ENCODE data around the gene S1PR3. TPM values are rescaled to one million over a fixed set of nuclear protein-coding genes. Genes with fewer than 3 reads are reported as not detected.

The S1PR3 gene
- total RNA-seq, 1 experiment from 2014 or later = 23.3 TPM

DNA sequence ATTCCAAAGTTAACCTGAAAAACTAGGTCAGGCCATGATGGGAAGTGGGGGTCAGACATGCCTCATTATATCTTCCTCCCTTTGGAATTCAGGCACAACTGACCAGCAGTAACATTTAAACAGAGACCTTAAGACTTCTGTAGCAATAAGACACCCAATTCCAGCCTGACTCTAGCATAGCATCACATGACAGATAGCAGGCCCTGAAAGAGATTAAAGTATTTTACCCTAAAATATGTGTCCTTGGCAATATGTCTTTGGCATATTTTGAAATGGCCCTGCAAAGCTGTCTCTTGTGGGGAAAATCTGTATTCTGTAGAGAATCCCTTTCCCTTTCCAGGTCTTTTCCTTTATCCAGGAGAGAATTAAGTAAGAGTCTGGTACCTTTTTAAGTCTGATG is 34.3 kb downstream of the S1PR3 start:
- Histone ChIP-seq H3F3A (ENCODE audit: insufficient read depth, low read depth) (peaks cover 31% of the 10 kb centered on the region), H2AFZ (no peak overlapping the region), H3K4me1 (replicated peaks; ENCODE audit: insufficient read depth) (peaks cover 33% of the 10 kb centered on the region), H3K27me3 (ENCODE audit: insufficient read depth, low read depth) (no peaks in the 10 kb centered on the region), H3K4me2 (no peak overlapping the region), H3K79me2 (ENCODE audit: low read depth) (no peaks in the 10 kb centered on the region), H3K27ac (no peak overlapping the region), H3K4me3 (no peak overlapping the region), H3K9me2 (ENCODE audit: insufficient read depth) (no peaks in the 10 kb centered on the region), H3K36me3 (ENCODE audit: low read depth) (no peaks in the 10 kb centered on the region), H4K20me1 (ENCODE audit: insufficient read depth) (no peaks in the 10 kb centered on the region), H3K9me3 (ENCODE audit: insufficient read depth, low read depth) (peaks cover 5% of the 10 kb centered on the region)
- DNase-seq = no peak
- intact Hi-C loops (cut with micrococcal nuclease; ENCODE audit: unreplicated experiment) = no loop called here
- CTCF ChIA-PET = no interaction called here
- TF ChIP-seq, protein P1, sequence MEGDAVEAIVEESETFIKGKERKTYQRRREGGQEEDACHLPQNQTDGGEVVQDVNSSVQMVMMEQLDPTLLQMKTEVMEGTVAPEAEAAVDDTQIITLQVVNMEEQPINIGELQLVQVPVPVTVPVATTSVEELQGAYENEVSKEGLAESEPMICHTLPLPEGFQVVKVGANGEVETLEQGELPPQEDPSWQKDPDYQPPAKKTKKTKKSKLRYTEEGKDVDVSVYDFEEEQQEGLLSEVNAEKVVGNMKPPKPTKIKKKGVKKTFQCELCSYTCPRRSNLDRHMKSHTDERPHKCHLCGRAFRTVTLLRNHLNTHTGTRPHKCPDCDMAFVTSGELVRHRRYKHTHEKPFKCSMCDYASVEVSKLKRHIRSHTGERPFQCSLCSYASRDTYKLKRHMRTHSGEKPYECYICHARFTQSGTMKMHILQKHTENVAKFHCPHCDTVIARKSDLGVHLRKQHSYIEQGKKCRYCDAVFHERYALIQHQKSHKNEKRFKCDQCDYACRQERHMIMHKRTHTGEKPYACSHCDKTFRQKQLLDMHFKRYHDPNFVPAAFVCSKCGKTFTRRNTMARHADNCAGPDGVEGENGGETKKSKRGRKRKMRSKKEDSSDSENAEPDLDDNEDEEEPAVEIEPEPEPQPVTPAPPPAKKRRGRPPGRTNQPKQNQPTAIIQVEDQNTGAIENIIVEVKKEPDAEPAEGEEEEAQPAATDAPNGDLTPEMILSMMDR (conservative IDR thresholded peaks at IDR 0.05) = no peak
- TF ChIP-seq EZH2 (IDR thresholded peaks at IDR 0.05; ENCODE audit: low read depth) = no peak
- no TSS peak for BruUV-seq (replicated peaks)
- POLR2A ChIA-PET (ENCODE audit: unreplicated experiment) = no interaction called here

DNA sequence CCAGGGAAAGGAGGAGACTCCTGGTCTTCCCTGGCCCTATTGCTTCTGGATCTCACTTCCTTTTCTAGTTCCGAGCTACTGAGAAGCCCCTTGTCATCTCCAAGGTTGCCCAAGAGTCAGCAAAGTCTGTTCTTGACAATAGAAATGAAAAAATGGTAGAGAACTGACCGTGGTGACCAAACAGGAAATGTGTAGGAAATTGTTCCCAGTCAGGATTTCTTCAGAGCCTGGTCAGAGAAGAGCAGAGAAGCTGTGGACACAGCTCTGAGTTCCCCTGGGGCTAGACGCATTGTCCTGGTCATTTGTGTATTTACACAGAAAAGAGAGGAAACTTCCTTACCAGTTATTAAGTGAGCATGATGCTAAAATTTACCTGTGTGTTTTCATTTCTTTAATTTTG is 35.6 kb downstream of the S1PR3 start:
- intact Hi-C loops (cut with micrococcal nuclease; ENCODE audit: unreplicated experiment) = no loop called here
- BruUV-seq (replicated peaks) = no TSS peak

DNA sequence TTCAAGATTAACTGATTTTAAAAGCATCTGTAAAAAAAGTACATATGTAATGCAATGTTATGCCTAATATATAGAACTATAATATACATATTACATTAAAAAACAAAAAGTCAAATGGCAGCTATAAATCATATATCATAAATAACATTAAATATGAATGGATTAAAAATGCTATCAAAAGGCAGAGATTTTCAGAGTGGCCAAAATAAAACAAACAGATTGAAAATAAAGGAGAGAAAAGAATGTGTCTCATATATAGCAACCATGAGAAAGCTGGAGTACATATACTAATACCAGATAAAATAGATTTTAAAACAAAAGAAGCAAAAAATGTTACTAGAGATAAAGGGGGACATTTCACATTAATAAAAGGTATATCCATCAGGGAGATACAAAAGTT is 38.5 kb downstream of the S1PR3 start:
- Histone ChIP-seq H3K4me3 (no peak overlapping the region), H3K9me2 (ENCODE audit: insufficient read depth) (no peaks in the 10 kb centered on the region), H3K27ac (no peak overlapping the region), H3K79me2 (ENCODE audit: low read depth) (no peaks in the 10 kb centered on the region), H4K20me1 (ENCODE audit: insufficient read depth) (no peaks in the 10 kb centered on the region), H3K9me3 (ENCODE audit: insufficient read depth, low read depth) (peaks cover 5% of the 10 kb centered on the region), H3K27me3 (ENCODE audit: insufficient read depth, low read depth) (no peaks in the 10 kb centered on the region), H3K36me3 (ENCODE audit: low read depth) (no peaks in the 10 kb centered on the region), H3F3A (ENCODE audit: insufficient read depth, low read depth) (peaks cover 4% of the 10 kb centered on the region; the same call in 1 of the 2 replicates), H3K4me2 (no peak overlapping the region), H3K4me1 (replicated peaks; ENCODE audit: insufficient read depth) (no peaks in the 10 kb centered on the region), H2AFZ (no peak overlapping the region)
- intact Hi-C loops (cut with micrococcal nuclease; ENCODE audit: unreplicated experiment) = no loop called here
- POLR2A ChIA-PET (ENCODE audit: unreplicated experiment) = interaction anchor here (0.6 kb wide), 1 partner anchor 17 kb away, joined by 4 read pairs; no protein-coding TSS in a partner anchor
- CTCF ChIA-PET = no interaction called here
- TF ChIP-seq, protein P1 (conservative IDR thresholded peaks at IDR 0.05) = no peak
- TF ChIP-seq EZH2 (IDR thresholded peaks at IDR 0.05; ENCODE audit: low read depth) = no peak
- no peak for DNase-seq
- BruUV-seq (replicated peaks) = no TSS peak

More for the DNA sequence above, 35.6 kb downstream of the S1PR3 start:
- Histone ChIP-seq H3K79me2 (ENCODE audit: low read depth) (no peaks in the 10 kb centered on the region), H3K9me2 (ENCODE audit: insufficient read depth) (no peaks in the 10 kb centered on the region), H3K4me3 (no peak overlapping the region), H3F3A (ENCODE audit: insufficient read depth, low read depth) (peaks cover 19% of the 10 kb centered on the region), H3K27me3 (ENCODE audit: insufficient read depth, low read depth) (no peaks in the 10 kb centered on the region), H3K9me3 (ENCODE audit: insufficient read depth, low read depth) (peaks cover 5% of the 10 kb centered on the region), H3K4me1 (replicated peaks; ENCODE audit: insufficient read depth) (peaks cover 20% of the 10 kb centered on the region), H3K36me3 (ENCODE audit: low read depth) (no peaks in the 10 kb centered on the region), H4K20me1 (ENCODE audit: insufficient read depth) (no peaks in the 10 kb centered on the region), H3K27ac (no peak overlapping the region), H2AFZ (no peak overlapping the region), H3K4me2 (no peak overlapping the region)
- ChIA-PET POLR2A (ENCODE audit: unreplicated experiment) (no interaction called here), CTCF (no interaction called here)
- DNase-seq = no peak
- TF ChIP-seq, protein P1 (conservative IDR thresholded peaks at IDR 0.05) = no peak
- no peak for TF ChIP-seq EZH2 (IDR thresholded peaks at IDR 0.05; ENCODE audit: low read depth)

Data from PC-9 (cell line).